Measurements from ENCODE around the gene FAM83B.
"Not testable (repeated sequence)": the region's sequence is repeated elsewhere in the genome, so short reads cannot be mapped to it uniquely, and the experiment has no call there.

Gene FAM83B

GRCh38 chr6:54861905-54862616 lies 15.5 kb downstream of the FAM83B start:
- DNase-seq (ENCODE audit: low read depth) = no peak

DNA sequence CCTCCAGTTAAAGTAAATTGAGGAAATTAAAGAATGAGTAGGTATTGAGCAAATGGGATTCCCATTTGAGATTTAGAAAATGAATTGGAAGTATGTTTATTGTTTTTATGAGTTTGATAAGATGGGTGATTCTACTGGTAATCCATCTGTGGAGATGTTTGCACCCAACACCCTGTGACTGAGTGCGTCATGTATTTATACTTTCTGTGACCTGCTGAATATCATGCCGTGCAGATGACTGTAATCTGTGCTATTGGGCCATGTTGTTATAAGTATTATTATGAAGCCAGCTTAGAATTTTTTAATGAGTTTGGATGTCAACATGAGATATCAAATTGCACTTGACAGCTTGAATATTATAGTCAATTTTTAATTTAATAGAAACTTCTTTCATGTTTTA lies 17.7 kb downstream of the FAM83B start:
- DNase-seq (ENCODE audit: low read depth) = no peak

DNA sequence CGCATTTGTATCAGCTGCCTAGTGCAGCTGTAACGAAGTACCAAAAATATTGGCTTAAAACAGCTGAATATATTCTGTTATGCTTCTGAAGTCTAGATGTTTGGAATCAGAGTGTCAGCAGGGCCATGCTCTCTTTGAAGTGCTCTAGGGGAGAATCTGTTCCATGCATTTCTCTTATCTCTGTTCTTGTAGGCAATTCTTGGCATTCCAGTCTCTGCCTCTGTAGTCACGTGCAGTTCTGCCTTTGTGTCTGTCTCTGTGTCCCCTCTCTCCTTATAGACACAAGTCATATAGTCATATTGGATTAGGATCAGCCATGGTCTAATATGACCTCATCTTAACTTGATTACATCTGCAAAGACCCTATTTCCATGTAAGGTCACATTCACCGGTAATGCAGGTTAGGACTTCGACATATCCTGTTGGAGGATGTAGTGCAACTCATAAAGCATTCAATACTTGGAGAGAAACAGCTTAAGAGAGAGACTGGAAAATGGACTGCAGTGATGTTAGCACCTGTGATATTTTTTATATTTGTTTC lies 18.6 kb downstream of the FAM83B start:
- no peak for DNase-seq (ENCODE audit: low read depth)

GRCh38 chr6:54868556-54868955 lies 22.0 kb downstream of the FAM83B start:
- no peak for DNase-seq (ENCODE audit: low read depth)

DNA sequence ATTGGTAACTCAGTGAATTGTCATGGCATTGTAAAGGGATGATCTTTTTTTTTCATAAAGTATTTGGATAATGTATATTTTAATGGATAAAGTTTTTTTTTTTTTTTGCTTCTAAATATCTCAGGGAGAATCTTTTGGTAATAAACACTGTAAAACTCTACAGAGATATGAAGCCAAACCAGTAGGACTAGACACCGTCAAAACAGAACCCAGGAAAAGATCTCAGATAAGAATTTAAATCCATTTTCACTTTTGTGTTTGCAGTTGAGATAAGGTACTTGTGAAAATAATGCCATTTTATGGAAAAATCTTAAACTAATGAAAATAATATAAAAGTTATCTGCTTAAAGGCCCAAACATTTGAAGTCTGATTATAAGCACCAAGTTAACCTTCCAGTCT lies 27.0 kb downstream of the FAM83B start:
- no peak for DNase-seq (ENCODE audit: low read depth)

- no peak for DNase-seq (ENCODE audit: low read depth)
Measured at GRCh38 chr6:54874349-54875048, 27.9 kb downstream of the FAM83B start.

- no peak for DNase-seq (ENCODE audit: low read depth)
Measured at GRCh38 chr6:54875539-54875938, 29.0 kb downstream of the FAM83B start.

DNA sequence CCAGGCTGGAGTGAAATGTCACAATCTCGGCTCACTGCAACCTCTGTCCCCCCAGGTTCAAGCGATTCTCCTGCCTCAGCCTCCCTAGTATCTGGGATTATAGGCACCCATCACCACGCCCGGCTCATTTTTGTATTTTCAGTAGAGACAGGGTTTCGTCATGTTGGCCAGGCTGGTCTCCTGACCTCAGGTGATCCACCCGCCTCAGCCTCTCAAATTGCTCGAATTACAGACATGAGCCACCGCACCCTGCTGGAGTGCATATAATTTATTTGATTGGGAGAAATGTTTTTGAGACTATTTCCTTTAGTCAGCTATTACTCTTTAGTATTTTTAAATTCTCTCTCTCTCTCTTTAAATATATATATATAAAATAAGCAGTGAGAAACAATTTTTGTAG lies 29.8 kb downstream of the FAM83B start:
- DNase-seq (ENCODE audit: low read depth) = no peak

DNA sequence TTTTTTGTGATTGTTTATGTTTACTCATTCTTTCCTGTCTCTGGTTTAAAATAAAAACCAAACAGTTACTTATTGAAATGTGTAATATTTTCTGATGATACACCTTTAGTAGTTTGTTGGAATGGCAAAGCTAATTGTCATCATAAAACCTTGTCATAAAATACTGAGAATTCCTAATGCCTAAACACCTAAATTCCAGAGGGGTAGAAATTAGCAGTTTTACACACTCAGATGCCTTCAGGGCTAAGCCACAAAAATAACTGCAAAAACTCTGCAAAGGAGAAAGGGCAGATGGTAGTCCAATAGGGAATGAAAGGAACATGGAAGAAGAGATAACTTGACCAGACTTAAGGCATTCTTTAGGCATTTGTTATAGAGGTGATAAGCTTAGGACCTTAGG lies 30.3 kb downstream of the FAM83B start:
- no peak for DNase-seq (ENCODE audit: low read depth)

DNA sequence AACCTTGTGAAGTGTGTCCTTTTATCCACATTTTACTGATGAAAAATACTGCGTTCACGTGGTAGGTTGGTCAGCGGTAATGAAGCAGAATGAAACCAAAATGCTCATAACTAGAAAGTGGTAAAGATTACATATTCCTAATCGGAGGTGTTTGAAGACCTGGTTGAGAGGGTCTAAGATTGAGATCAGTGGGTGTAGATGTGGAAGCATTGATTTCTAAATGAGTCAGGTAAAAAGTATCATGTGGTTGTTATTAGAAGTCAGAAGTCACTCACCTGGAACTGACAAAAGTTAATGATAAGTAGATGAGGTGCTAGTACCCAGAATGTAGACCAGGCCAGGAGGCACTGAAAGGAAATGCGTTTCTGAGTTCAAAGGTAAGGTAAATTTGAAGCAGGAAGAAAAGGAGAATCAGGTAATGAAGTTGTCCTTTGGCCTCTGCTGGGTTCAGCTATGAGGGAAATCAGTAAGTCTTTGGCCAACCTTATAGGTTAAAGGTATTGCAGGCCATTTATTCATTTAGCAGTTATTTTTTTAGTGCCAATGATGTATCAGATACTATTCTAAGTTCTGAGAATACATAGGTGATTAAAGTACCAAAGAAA lies 31.2 kb downstream of the FAM83B start:
- DNase-seq (ENCODE audit: low read depth) = no peak

- DNase-seq (ENCODE audit: low read depth) = no peak
Measured at GRCh38 chr6:54878718-54879117, 32.1 kb downstream of the FAM83B start.

DNA sequence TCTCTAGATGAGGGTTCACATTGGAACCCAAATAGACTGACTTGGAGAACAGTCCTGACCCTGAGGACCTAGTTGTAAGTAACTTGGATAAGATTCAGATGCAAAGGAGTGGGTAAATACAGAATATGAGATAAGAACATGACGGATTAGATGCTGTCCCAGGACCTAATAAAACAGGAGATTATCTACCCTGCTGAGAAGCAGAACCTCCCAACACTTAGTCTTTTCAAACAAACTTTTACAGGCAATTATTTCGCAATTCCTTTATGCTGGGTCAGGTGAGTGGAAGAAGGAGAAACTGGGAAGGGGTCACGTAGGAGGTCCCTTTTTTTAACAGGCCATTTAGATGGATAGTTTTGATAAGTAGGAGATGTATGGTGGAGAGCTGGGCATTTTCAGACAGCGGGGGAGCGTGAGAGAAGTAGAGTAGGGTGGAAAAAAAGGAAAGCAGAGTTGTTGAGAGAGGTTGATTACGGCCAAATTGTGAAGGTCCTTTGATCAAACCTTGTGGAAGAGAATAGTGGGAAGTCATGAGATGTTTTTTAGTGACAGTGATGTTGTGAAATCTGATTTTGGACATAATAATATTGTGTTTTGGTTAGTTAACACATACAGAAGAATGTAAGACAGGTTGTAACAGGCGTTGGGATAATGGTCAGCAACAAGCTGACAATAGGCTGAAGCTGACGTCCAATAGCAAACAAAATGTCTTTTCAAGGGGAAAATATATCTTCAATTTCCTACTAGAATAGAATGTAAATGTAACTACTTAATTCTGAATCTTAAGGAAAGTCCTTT lies 32.8 kb downstream of the FAM83B start:
- no peak for DNase-seq (ENCODE audit: low read depth)

GRCh38 chr6:54881067-54881730 lies 34.6 kb downstream of the FAM83B start:
- no peak for DNase-seq (ENCODE audit: low read depth)

DNA sequence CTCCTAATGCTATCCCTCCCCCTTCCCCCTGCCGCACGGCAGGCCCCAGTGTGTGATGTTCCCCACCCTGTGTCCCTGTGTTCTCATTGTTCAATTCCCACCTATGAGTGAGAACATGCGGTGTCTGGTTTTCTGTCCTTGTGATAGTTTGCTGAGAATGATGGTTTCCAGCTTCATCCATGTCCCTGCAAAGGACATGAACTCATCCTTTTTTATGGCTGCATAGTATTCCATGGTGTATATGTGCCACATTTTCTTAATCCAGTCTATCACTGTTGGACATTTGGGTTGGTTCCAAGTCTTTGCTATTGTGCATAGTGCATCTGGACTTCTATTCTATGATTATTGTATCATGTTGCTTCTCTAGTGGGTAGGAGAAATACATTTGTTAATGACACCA lies 35.3 kb downstream of the FAM83B start:
- DNase-seq (ENCODE audit: low read depth) = not testable (repeated sequence)

GRCh38 chr6:54886932-54887584 lies 40.5 kb downstream of the FAM83B start:
- no peak for DNase-seq (ENCODE audit: low read depth)

GRCh38 chr6:54891536-54891935 lies 45.0 kb downstream of the FAM83B start:
- DNase-seq (ENCODE audit: low read depth) = no peak

DNA sequence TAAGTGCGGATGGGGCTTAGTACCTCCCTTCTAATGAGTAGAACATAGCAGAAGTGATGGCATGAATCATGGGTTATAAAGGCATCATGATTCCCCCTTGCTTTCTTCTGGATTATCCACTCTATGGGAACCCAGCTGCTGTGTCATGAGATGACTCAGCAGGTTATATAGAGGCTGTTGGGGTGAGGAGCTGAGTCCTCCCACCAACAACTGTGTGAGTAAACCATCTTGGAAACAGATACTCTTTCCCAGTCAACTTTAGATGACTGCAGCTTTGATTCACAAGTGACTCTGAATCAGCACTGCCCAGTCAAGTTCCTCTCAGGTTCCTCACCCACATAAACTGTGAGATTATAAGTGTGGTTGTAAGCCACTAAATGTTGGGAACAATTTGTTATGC lies 46.3 kb downstream of the FAM83B start:
- no peak for DNase-seq (ENCODE audit: low read depth)

- DNase-seq (ENCODE audit: low read depth) = no peak
Measured at GRCh38 chr6:54893818-54894217, 47.2 kb downstream of the FAM83B start.

DNA sequence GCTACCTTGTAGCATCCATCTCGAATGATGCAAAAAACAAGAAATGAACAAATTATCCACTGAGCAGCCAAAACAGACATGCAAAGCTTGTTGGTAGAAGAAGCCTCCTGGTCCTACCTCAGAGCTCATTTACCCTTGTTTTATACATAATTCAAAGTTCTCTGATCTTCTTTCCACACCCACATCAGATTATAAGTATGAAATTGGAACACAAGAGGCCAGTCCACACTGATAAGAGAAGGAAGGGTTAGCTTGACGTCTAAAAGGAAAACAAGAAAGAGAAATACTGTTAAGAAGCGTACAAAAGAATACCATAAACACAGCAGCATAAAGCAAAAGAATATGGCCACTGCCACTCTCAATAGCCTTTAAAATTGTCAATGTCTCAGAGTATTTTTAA lies 49.7 kb downstream of the FAM83B start:
- DNase-seq (ENCODE audit: low read depth) = no peak

DNA sequence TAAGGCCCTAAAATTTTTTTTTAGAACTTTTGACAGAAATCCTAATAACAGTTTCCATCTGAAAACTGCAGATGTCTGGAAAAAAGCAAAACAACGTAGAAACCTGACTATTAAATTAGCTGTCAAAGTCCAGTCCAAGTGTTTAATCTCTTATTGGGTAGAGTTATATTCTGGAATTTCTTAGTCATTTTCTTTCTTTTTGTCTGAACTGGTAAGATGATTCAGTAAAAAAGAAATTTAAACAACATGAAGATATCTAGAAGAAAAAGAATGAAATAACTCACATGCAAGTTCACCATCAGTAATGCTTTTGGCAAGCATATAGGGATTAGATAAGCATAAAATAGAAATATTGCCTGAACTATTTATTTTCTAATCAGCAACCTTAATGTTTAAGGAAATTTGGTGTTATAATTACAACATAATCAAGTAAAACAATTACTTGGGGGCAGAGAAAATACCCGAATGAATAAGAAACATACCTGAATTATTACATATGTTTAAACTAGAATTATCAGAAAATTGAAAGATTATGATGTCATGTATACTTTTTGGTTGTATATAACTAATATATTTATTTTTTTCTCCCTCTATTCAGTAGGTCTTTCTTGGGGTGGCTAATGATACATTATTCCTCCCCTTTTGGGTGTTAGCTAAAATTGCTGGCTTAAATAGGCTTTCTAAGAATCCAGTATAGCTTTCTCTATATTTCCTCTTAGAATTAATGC lies 51.1 kb downstream of the FAM83B start:
- no peak for DNase-seq (ENCODE audit: low read depth)

DNA sequence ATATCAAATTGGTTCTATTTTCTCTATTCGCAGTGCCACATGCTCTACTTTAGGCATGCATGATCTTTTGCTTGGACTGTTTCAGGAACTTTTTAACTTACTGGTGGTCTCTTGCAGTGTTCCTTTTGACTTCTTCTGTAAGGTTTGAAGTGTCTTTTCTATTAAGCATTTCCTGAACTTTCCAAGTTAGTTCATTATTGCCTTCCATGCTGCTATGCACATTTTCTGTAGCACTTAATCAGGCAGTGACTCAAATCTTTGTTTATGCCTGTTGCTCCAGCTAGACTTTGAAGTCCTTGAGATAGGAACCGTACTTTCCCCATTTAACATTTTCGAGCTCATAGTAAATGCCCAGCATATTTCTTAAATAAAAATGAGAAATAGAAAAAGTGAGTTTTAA lies 52.2 kb downstream of the FAM83B start:
- no peak for DNase-seq (ENCODE audit: low read depth)
